H1 (cell line): ENCODE results near the gene S1PR1. TPM values are rescaled to one million over a fixed set of nuclear protein-coding genes. Genes with fewer than 3 reads are reported as not detected.

ENCODE experiments used
- CTCF ChIA-PET: fragments of 300-600 bp; sonication (Branson Sonifier 250); formaldehyde crosslinking; loops from one replicate; lab custom pipeline; 2021; ENCODE audit not compliant: partially characterized antibody; lab: Charles Lee
- POLR2A ChIA-PET: fragments of 300-600 bp; sonication (Branson Sonifier 250); formaldehyde crosslinking; loops from one replicate; lab custom pipeline; 2021; ENCODE audit warnings: inconsistent platforms; ENCODE audit not compliant: partially characterized antibody; lab: Charles Lee
- DNase-seq, 2 experiments: peaks; one replicate each; pipeline versions ENCODE4 v3.0.0 to v3.0.0-alpha.2; 2010 to 2022; ENCODE audit warnings: low spot score in 2 of 2, low read depth in 1 of 2, mixed read lengths in 1 of 2
- FAIRE-seq: peaks from 2 replicates; lab custom pipeline; 2011; peaks lifted over from hg19 to GRCh38; lab: Jason Lieb, UNC
- H2AFZ ChIP-seq: 2 replicates; pipeline ENCODE4 v1.8.1; 2012; ENCODE audit warnings: low read length, inconsistent platforms
- H2AK5ac ChIP-seq: 2 replicates; pipeline ENCODE4 v1.6.1; 2013; ENCODE audit warnings: low read depth, low read length
- H2BK120ac ChIP-seq: replicated peaks from 2 replicates; pipeline ENCODE3; 2013; ENCODE audit warnings: low read depth, low read length, inconsistent platforms
- H2BK12ac ChIP-seq: 2 replicates; pipeline ENCODE4 v1.6.1; 2013; ENCODE audit warnings: low read depth, low read length
- H2BK15ac ChIP-seq: 2 replicates; pipeline ENCODE4 v1.6.1; 2013; ENCODE audit warnings: low read length
- H2BK20ac ChIP-seq: 2 replicates; pipeline ENCODE4 v1.6.1; 2013; ENCODE audit warnings: low read length
- H2BK5ac ChIP-seq: 2 replicates; pipeline ENCODE4 v1.6.1; 2013; ENCODE audit warnings: low read depth, low read length
- H3K14ac ChIP-seq: 2 replicates; pipeline ENCODE4 v1.6.1; 2013; ENCODE audit warnings: inconsistent platforms; ENCODE audit not compliant: insufficient read length
- H3K18ac ChIP-seq: 2 replicates; pipeline ENCODE4 v1.6.1; 2013; ENCODE audit warnings: low read length; ENCODE audit errors: extremely low read depth
- H3K23ac ChIP-seq: 2 replicates; pipeline ENCODE4 v1.6.1; 2013; ENCODE audit warnings: inconsistent platforms; ENCODE audit not compliant: insufficient read length
- H3K23me2 ChIP-seq: 2 replicates; pipeline ENCODE4 v1.6.1; 2013; ENCODE audit warnings: low read depth, low read length
- H3K27ac ChIP-seq: 2 replicates; pipeline ENCODE4 v1.6.1; 2011; ENCODE audit warnings: low read depth, low read length, inconsistent platforms
- H3K27me3 ChIP-seq, 4 experiments: replicated peaks in 1 of 4; 1 replicate in 1 of 4; 2 replicates in 3 of 4; pipeline versions ENCODE4 v1.6.1 to v1.8.1; 2011 to 2013; ENCODE audit warnings: low read length in 3 of 4, mild to moderate bottlenecking in 3 of 4, inconsistent platforms in 2 of 4, mixed read lengths in 2 of 4, moderate library complexity in 1 of 4; ENCODE audit not compliant: control insufficient read depth in 3 of 4, insufficient read depth in 3 of 4; ENCODE audit errors: extremely low read depth in 1 of 4
- H3K36me3 ChIP-seq, 4 experiments: 2 replicates each; pipeline versions ENCODE4 v1.6.1 to v1.8.1; 2011 to 2013; ENCODE audit warnings: mild to moderate bottlenecking in 4 of 4, low read length in 3 of 4, moderate library complexity in 2 of 4, control low read depth in 1 of 4, inconsistent platforms in 1 of 4; ENCODE audit not compliant: insufficient read depth in 4 of 4, control insufficient read depth in 2 of 4
- H3K4ac ChIP-seq: replicated peaks from 2 replicates; pipeline ENCODE3; 2013; ENCODE audit warnings: low read length, low read depth, mixed read lengths, inconsistent platforms; ENCODE audit not compliant: insufficient read length
- H3K4me1 ChIP-seq, 4 experiments: replicated peaks in 1 of 4; 1 replicate in 1 of 4; 2 replicates in 3 of 4; pipeline versions ENCODE4 v1.6.1 to v1.8.1; 2011 to 2013; ENCODE audit warnings: low read length in 3 of 4, inconsistent platforms in 2 of 4, mixed read lengths in 1 of 4; ENCODE audit not compliant: insufficient read depth in 4 of 4, control insufficient read depth in 3 of 4
- H3K4me2 ChIP-seq, 2 experiments: 2 replicates each; pipeline versions ENCODE4 v1.6.1 to v1.8.1; 2011 to 2013; ENCODE audit warnings: low read depth in 2 of 2, low read length in 2 of 2, control low read depth in 1 of 2, inconsistent platforms in 1 of 2, mild to moderate bottlenecking in 1 of 2; ENCODE audit not compliant: insufficient read depth in 1 of 2
- H3K4me3 ChIP-seq, 4 experiments: fragments of 200-600, 300-600 bp in 1 of 4; sonication (generic), shearing (Covaris generic), sonication (Bioruptor Twin) in 1 of 4; 2 replicates each; pipeline versions ENCODE4 v1.5.1 to v1.8.1; 2011 to 2016; ENCODE audit warnings: low read length in 4 of 4, low read depth in 3 of 4, control low read depth in 2 of 4, inconsistent platforms in 2 of 4, mild to moderate bottlenecking in 2 of 4, mixed read lengths in 1 of 4, moderate library complexity in 1 of 4; ENCODE audit not compliant: insufficient read depth in 2 of 4; ENCODE audit errors: extremely low read depth in 1 of 4
- H3K56ac ChIP-seq: replicated peaks from 2 replicates; pipeline ENCODE3; 2013; ENCODE audit warnings: low read depth, mild to moderate bottlenecking, mixed read lengths, low read length, inconsistent platforms; ENCODE audit not compliant: insufficient read length
- H3K79me1 ChIP-seq: 2 replicates; pipeline ENCODE4 v1.6.1; 2013; ENCODE audit warnings: low read depth, low read length, control low read depth
- H3K79me2 ChIP-seq, 2 experiments: 2 replicates each; pipeline versions ENCODE4 v1.6.1 to v1.8.1; 2012 to 2013; ENCODE audit warnings: low read length in 2 of 2, mild to moderate bottlenecking in 2 of 2, inconsistent platforms in 1 of 2; ENCODE audit not compliant: insufficient read depth in 2 of 2, control insufficient read depth in 1 of 2
- H3K9ac ChIP-seq, 4 experiments: replicated peaks in 1 of 4; 1 replicate in 1 of 4; 2 replicates in 3 of 4; pipeline versions ENCODE4 v1.6.1 to v1.8.1; 2011 to 2013; ENCODE audit warnings: low read depth in 3 of 4, low read length in 3 of 4, control low read depth in 2 of 4, mild to moderate bottlenecking in 2 of 4, moderate library complexity in 2 of 4, inconsistent platforms in 1 of 4; ENCODE audit errors: extremely low read depth in 1 of 4
- H3K9me3 ChIP-seq, 2 experiments: 2 replicates each; pipeline versions ENCODE4 v1.6.1 to v1.8.1; 2012 to 2013; ENCODE audit warnings: mild to moderate bottlenecking in 2 of 2, moderate library complexity in 2 of 2, control low read depth in 1 of 2, inconsistent platforms in 1 of 2, low read depth in 1 of 2, low read length in 1 of 2, mixed read lengths in 1 of 2; ENCODE audit not compliant: insufficient read depth in 2 of 2
- H4K20me1 ChIP-seq, 2 experiments: replicated peaks in 1 of 2; 2 replicates each; pipeline versions ENCODE3 to v1.8.1; 2011 to 2013; ENCODE audit warnings: inconsistent platforms in 2 of 2, low read length in 2 of 2, mild to moderate bottlenecking in 1 of 2; ENCODE audit not compliant: insufficient read depth in 2 of 2, control insufficient read depth in 1 of 2
- H4K5ac ChIP-seq: 2 replicates; pipeline ENCODE4 v1.6.1; 2013; ENCODE audit warnings: low read length, low read depth, mixed read lengths, inconsistent platforms; ENCODE audit not compliant: insufficient read length
- H4K8ac ChIP-seq: 2 replicates; pipeline ENCODE4 v1.8.0; 2013; ENCODE audit warnings: mild to moderate bottlenecking, moderate library complexity, low read length, inconsistent platforms; ENCODE audit not compliant: insufficient read depth; ENCODE audit errors: extremely low read depth
- H4K91ac ChIP-seq: replicated peaks from 2 replicates; pipeline ENCODE3; 2013; ENCODE audit warnings: low read length, mixed read lengths, inconsistent platforms; ENCODE audit not compliant: insufficient read length
- CREB1 ChIP-seq: IDR thresholded peaks from 2 replicates; pipeline ENCODE4 v1.6.1; 2012; ENCODE audit warnings: inconsistent platforms
- JUND ChIP-seq: IDR thresholded peaks from 2 replicates; pipeline ENCODE4 v1.6.1; 2011; ENCODE audit warnings: mild to moderate bottlenecking, improper control_type of control experiment, low read length
- MAFK ChIP-seq: IDR thresholded peaks from 2 replicates; pipeline ENCODE4 v1.6.1; 2012; ENCODE audit warnings: low read depth, mild to moderate bottlenecking, improper control_type of control experiment, low read length
- ZNF274 ChIP-seq: IDR thresholded peaks from 2 replicates; pipeline ENCODE4 v1.7.0; 2012; ENCODE audit warnings: low read length, borderline replicate concordance; ENCODE audit errors: extremely low read depth
- WGBS, 2 experiments: shearing (Covaris generic) in 1 of 2; methylation state at CpG; one replicate each; pipeline versions ENCODE4 v1.1.6 to v1.1.7; 2013 to 2015; ENCODE audit warnings: low lambda C conversion rate in 2 of 2, mixed read lengths in 2 of 2, inconsistent platforms in 1 of 2, low coverage in 1 of 2, missing lambda C conversion rate in 1 of 2; ENCODE audit not compliant: insufficient replicate concordance in 2 of 2, insufficient coverage in 1 of 2, insufficient read length in 1 of 2; ENCODE audit errors: extremely low coverage in 1 of 2, missing lambda C conversion rate in 1 of 2; 5-methylcytosine and 5-hydroxymethylcytosine counted together
- polyA plus RNA-seq, 7 experiments: library from polyadenylated mRNA; depleted of rRNA in 3 of 7; stranded (reverse) in 5 of 7; unstranded in 2 of 7; fragments of >200 nt in 5 of 7; fragments of 200-250 nt in 2 of 7; gene quantifications; 1 replicate in 5 of 7; 2 replicates in 1 of 7; 4 replicates in 1 of 7; pipeline versions ENCODE4 v1.2.1 to v1.2.3, GENCODE V29; 2011 to 2013; ENCODE audit warnings: missing spikeins in 2 of 7, mixed read lengths in 2 of 7
- total RNA-seq: library from RNA; stranded (reverse); fragmentation: NEBNext Ultra II Directional; extraction: Animal tissue kit (Norgen Biotek cat#: 25700); gene quantifications from 2 replicates; pipeline ENCODE4 v1.2.1, GENCODE V29; 2021

Gene S1PR1
- total and polyA plus RNA-seq, 2 of the 8 experiments (the other 6 are each of a cell fraction or from before 2014, with no cell fraction given), result 3.5 to 5.5 TPM

DNA sequence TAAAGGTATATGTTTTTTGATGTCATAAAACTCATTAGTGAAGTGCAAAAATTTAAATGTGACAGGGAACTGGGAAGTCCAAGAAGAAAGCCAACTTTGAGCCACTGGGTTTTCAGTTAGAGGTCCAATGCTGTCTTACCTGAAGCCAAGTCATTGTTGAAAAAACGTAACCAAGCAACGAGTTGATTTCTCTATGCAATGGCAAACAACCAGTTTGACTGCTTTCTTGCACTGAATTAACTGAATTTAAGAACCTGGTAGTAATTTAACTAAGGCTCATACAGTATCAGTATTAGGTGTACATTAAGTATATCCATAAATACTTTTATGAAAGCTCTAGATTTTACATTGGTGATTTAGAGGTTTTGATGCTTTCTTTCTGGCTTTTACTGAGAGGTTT lies 20.2 kb upstream of the S1PR1 start:
- no peak overlapping the region for H3K14ac ChIP-seq
- no peak overlapping the region for H2BK12ac ChIP-seq
- no peak for FAIRE-seq
- no peaks in the 10 kb centered on the region for H4K20me1 ChIP-seq
- no peaks in the 10 kb centered on the region for H3K27me3 ChIP-seq
- no peak overlapping the region for H4K91ac ChIP-seq
- H3K23me2 ChIP-seq, result no peaks in the 10 kb centered on the region; the same call in 1 of the 2 replicates
- H2BK5ac ChIP-seq, result no peak overlapping the region
- H4K8ac ChIP-seq, result no peak overlapping the region
- H3K9ac ChIP-seq, result no peak overlapping the region
- H3K18ac ChIP-seq, result no peak overlapping the region
- no peak overlapping the region for H4K5ac ChIP-seq
- H2AK5ac ChIP-seq, result no peak overlapping the region
- TF ChIP-seq CREB1, result no peak
- no peak for TF ChIP-seq JUND
- TF ChIP-seq MAFK, result peak; percentile 61
- TF ChIP-seq ZNF274, result no peak
- TF ChIP-seq, all 59 proteins: peak for 1
- no peaks in the 10 kb centered on the region for H3K79me2 ChIP-seq
- DNase-seq, result no peak
- 62% methylated on average over 2 of the region's 2 CpGs; no CpG with 5 or more reads in 1 of the 2 experiments for WGBS, 2 experiments
- H3K4me1 ChIP-seq, result peaks cover 0 to 3% (median 0%) of the 10 kb centered on the region in 4 experiments; a peak in 1 of 7 replicates
- ChIA-PET POLR2A (no interaction called here), CTCF (interaction anchor here (0.9 to 2.1 kb wide), 3 partner anchors 71 to 225 kb away, joined by 3 to 5 read pairs (median 3); no protein-coding TSS in a partner anchor)
- H2BK15ac ChIP-seq, result no peak overlapping the region
- no peak overlapping the region for H3K4me2 ChIP-seq
- no peak overlapping the region for H2BK120ac ChIP-seq
- H3K4me3 ChIP-seq, result no peak overlapping the region
- no peak overlapping the region for H2AFZ ChIP-seq
- no peak overlapping the region for H3K56ac ChIP-seq
- no peak overlapping the region for H3K23ac ChIP-seq
- H3K4ac ChIP-seq, result no peak overlapping the region
- H3K36me3 ChIP-seq, result no peaks in the 10 kb centered on the region
- H3K27ac ChIP-seq, result no peak overlapping the region
- no peaks in the 10 kb centered on the region for H3K79me1 ChIP-seq
- H2BK20ac ChIP-seq, result no peak overlapping the region
- H3K9me3 ChIP-seq, result no peaks in the 10 kb centered on the region
